HPDE6-E6E7 (cell line): ENCODE measurements around the gene DNAH3.

ENCODE experiments used
- DNase-seq: peaks from one replicate; pipeline ENCODE4 v3.0.0; 2011; ENCODE audit warnings: missing footprints; ENCODE audit errors: extremely low spot score

Gene DNAH3

GRCh38 chr16:20903899-20904506 is 246.6 kb downstream of the DNAH3 start:
- DNase-seq, result no peak

GRCh38 chr16:20903116-20903898 is 247.3 kb downstream of the DNAH3 start:
- no peak for DNase-seq

DNA sequence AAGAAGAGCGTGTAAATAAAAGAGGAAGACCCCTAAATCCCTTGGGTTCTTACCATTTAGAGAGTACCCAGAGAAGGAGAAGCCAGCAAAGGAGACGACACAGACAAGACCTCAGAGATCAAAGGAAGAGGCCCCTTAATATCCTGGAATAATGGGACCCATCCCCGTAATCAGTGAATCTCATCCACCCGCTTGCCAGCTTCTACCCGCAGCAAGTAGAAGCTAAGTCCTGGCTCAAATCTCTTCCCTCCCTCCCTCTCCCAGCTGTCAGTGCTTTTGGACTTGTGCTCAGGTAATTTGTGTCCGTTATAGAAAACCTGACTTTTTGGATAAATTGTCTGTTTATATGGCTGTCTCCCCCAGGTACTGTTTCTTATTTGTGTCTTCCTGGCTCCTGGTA is 248.2 kb downstream of the DNAH3 start:
- DNase-seq, result no peak

GRCh38 chr16:20901436-20902112 is 249.1 kb downstream of the DNAH3 start:
- DNase-seq, result peak; percentile 49

DNA sequence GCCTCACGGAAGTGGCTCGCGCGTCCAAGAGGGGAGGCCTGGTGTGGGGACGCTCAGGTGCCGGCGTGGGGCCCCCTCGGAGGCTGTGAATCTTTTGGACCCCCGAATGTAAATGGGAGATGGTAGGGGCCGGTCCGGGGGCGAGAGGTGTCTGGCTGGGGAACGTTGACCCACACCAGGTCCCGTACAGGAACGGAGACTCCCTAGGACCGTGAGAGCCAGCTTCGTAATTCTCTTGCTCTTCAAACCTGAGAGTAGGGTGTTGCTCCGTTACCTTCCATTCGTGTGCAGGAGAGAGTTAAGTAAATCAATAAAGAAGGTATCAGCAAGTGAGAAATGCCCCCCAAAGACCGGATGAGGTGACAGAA is 249.6 kb downstream of the DNAH3 start:
- no peak for DNase-seq

DNA sequence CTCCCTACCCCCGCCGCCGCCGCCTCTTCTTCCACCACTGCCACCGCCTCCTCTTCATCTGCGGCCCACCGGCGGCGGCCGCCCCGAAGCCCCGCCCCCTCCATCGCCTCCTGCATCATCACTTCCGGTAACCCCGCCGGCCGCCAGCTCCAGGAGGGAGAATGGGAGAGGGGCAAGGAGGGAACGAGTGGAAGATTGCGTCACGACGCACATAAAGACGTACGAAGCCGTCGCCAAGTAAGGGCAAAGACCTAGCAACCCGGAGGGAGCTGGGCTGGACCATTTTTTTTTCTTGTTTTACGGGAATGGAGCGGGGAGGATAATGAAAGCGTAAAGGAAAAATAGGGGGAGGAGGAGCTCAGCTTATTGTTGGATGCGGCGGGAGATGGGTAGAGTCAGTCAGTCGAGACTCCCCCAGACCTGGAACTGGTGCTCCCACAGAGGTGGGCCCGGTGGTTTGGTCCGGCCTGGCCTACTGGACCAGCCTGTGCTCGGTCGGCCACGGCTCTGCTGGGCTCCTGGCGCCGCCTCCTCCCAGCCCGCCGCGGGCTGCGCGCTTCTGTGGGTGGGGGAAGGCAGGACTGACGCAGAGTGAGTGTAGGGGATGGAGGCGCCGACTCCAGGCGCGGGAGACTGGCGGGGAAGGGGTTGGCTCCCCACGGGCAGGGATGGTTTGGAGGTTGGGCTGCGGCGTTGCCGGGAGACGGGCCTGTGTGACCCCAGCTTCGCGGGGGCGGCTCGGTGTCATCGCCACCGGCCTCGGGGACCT is 250.2 kb downstream of the DNAH3 start, which contains the start of the genes DCUN1D3 and LYRM1:
Gene DCUN1D3 (minus strand): TSS at position 60 of the 769 bp plus-strand sequence. CDS start 37,820 bp downstream, outside the sequence.
Gene LYRM1 (plus strand): TSS at position 473 of the 769 bp plus-strand sequence. CDS start 14,785 bp downstream, outside the sequence.
- DNase-seq, result peak; percentile 86

- DNase-seq, result no peak
Measured at GRCh38 chr16:20899477-20900298, 251.0 kb downstream of the DNAH3 start.

DNA sequence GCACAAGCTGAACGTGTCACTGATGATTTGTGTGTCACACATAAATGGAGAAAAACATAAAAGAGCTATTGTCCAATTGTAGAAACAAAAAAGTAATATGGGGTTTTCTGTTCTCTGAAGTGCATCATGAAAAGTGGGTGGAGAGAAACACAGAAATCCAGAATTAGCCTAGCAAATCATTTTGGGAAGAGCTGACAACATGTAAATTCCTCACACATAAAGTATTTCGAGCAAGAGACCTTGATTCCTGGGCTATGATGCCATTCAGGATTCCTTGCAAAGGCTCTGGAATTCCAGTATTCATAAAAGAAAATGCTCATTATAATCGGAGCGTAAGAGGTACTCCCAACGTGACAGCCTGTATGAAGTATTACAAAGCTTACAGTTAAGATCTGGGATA is 251.6 kb downstream of the DNAH3 start:
- no peak for DNase-seq

DNA sequence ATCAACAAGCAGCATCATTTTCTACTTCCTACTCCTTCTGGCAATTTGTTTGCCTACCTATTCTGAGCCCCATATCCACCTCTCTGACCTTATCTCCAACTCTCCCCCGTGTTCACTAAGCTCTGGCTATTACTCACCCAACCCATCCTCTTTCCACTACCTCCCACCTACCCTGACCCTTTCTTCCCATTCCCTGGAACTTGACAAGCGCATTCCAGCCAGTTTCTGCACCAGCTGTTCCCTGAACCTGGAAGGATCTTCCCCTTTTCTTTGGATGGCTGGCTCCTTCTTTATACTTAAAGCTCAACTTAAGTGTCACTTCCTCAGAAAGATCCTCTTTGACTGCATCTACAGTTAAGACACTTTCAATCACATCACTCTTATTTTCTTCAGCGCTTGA is 252.7 kb downstream of the DNAH3 start:
- no peak for DNase-seq

DNA sequence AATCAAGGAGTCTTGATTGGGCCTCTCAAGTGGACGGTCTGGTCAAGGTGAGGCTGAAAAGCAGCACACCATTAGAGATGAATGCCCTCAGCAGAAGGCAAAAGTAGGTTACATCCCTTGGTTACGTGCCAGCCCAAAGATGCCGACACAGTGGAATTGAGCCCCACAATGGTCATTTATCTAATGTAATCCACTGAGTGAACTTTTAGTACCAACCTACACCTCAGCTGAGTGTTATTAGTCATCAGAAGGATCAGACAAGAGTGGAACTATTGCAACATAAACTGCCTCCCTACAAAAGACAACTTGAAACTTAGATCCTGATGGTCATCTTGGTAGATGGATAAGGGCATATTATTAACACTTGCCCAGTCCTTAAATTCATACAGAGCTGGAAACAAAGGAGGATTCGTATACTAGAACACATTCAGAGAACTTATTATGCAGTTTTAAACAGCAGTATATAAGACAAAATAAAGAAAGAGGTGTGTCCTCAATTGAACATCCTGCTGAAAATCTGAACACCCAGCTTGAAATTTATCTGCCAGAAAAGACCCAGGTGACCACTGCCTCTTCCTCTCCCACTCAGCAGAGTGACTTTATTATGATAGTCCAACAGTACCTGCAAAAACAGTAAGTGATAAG is 253.3 kb downstream of the DNAH3 start:
- no peak for DNase-seq

- DNase-seq, result no peak
Measured at GRCh38 chr16:20894388-20894787, 256.3 kb downstream of the DNAH3 start.

- no peak for DNase-seq
Measured at GRCh38 chr16:20889625-20890275, 260.9 kb downstream of the DNAH3 start.

- DNase-seq, result no peak
Measured at GRCh38 chr16:20887207-20887606, 263.4 kb downstream of the DNAH3 start.

- no peak for DNase-seq
Measured at GRCh38 chr16:20886320-20886719, 264.3 kb downstream of the DNAH3 start.

GRCh38 chr16:20884240-20884556 is 266.4 kb downstream of the DNAH3 start:
- DNase-seq, result no peak

DNA sequence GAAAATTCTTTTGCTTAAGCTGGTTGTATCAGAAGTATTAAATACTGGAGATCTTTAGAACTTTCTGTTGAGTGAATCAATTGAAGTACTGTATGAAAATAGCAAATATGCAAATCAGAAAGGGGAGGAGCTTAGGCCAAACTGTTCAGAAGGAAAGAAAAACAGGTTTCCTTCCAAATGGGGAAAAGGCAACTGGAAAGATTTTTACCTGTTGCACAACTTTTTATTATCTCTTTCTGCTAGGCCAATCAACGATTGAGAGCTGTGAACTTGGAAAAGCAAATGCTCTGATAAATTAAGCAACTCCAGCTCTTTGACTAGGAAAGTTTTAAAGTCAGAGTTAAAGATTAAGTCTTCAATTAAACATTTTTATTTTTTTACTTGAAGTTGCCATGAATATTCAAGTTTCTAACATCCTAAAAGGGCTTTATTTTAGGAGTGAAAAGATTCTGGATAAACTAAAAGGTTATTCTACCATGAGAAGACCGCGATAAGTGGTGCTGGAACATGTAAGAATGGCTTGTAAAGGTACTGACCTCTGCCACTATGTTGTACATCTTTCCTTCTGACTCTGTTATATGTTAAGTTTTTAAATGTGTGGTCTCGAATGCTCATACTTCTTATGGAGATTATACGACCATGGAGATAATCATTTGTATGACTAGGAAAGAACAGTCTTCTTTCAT is 266.9 kb downstream of the DNAH3 start:
- no peak for DNase-seq
